NT2/D1 (cell line): Measurements from ENCODE around the gene EEF1G.

Experiments used
- SUZ12 ChIP-seq: IDR thresholded peaks from 2 replicates; pipeline ENCODE4 v1.6.1; 2011; ENCODE audit not compliant: insufficient read length, insufficient read depth; ENCODE audit errors: extremely low read depth
- YY1 ChIP-seq: IDR thresholded peaks from 2 replicates; pipeline ENCODE4 v1.6.1; 2011; ENCODE audit not compliant: insufficient read length, insufficient read depth

DNA sequence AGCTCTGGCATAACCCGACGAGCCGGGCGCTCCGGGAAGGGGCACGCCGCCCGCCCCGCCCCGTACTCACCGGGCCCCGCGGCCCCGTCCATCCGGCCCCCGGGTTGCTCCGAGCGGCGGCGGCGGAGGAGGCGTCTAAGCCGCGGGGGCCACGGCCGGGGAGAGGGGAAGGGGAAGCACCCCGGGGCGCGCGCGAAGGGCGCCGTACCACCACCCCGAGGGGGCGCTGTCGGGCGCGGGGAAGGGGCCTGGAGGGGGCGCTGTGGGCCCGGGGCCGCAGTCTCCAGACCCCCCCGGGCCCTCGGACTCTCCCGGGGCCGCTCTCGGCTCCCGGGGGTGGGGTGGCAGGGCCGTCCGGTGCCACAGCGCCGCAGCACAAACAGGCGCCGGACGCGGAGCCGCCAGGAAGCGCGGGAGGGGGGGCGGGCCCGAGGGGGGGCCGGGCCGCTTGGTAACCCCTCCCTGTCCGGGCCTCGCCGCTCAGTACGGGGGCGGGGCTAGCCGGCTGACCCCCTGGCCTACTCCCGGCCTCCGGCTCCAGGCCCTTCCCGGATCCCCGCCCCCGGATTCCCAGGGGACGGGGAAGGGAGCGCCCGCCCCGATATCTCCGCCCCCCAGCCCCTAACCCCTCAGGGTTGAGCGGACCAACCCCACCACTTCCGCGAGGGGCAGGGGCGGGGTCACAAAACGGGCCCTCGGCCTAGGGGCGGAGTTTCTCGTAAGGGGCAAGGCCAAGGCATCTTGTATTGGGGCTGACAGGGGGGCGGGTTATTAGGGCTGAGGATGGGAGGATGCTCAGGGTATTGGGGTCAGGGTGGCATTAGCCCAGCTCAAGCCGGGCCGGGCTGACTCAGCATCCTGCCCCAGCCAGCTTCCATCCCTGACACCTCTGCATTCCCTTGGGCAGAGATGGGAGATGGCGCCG lies 38.9 kb upstream of the EEF1G start, which contains the start of the genes EML3 and ROM1:
- TF ChIP-seq SUZ12 (no peak), YY1 (no peak)
